ENCODE measurements around the gene MYOM1.
"Not testable (repeated sequence)": the region's sequence is repeated elsewhere in the genome, so short reads cannot be mapped to it uniquely, and the experiment has no call there.

Gene MYOM1

GRCh38 chr18:3058328-3059191, 161.2 kb downstream of the MYOM1 start:
- peak; percentile 63 for DNase-seq (ENCODE audit: low spot score)

GRCh38 chr18:3057526-3057925, 162.2 kb downstream of the MYOM1 start:
- no peak for DNase-seq (ENCODE audit: low spot score)

- no peak for DNase-seq (ENCODE audit: low spot score)
Measured at GRCh38 chr18:3056311-3056710, 163.5 kb downstream of the MYOM1 start.

- no peak for DNase-seq (ENCODE audit: low spot score)
Measured at GRCh38 chr18:3055816-3056215, 164.0 kb downstream of the MYOM1 start.

GRCh38 chr18:3055186-3055728, 164.5 kb downstream of the MYOM1 start:
- DNase-seq (ENCODE audit: low spot score): no peak

GRCh38 chr18:3054780-3055179, 165.0 kb downstream of the MYOM1 start:
- DNase-seq (ENCODE audit: low spot score): no peak

- DNase-seq (ENCODE audit: low spot score): no peak
Measured at GRCh38 chr18:3054214-3054613, 165.6 kb downstream of the MYOM1 start.

- DNase-seq (ENCODE audit: low spot score): no peak
Measured at GRCh38 chr18:3053081-3053480, 166.7 kb downstream of the MYOM1 start.

- DNase-seq (ENCODE audit: low spot score): no peak
Measured at GRCh38 chr18:3052411-3052758, 167.4 kb downstream of the MYOM1 start.

- no peak for DNase-seq (ENCODE audit: low spot score)
Measured at GRCh38 chr18:3051718-3052410, 167.9 kb downstream of the MYOM1 start.

- not testable (repeated sequence) for DNase-seq (ENCODE audit: low spot score)
Measured at GRCh38 chr18:3049897-3050454, 169.8 kb downstream of the MYOM1 start.

- DNase-seq (ENCODE audit: low spot score): no peak
Measured at GRCh38 chr18:3048820-3049349, 170.9 kb downstream of the MYOM1 start.

GRCh38 chr18:3048121-3048520, 171.6 kb downstream of the MYOM1 start:
- DNase-seq (ENCODE audit: low spot score): no peak

- DNase-seq (ENCODE audit: low spot score): no peak
Measured at GRCh38 chr18:3046216-3046808, 173.5 kb downstream of the MYOM1 start.

- no peak for DNase-seq (ENCODE audit: low spot score)
Measured at GRCh38 chr18:3044931-3045698, 174.7 kb downstream of the MYOM1 start.

- no peak for DNase-seq (ENCODE audit: low spot score)
Measured at GRCh38 chr18:3042379-3042778, 177.4 kb downstream of the MYOM1 start.

- no peak for DNase-seq (ENCODE audit: low spot score)
Measured at GRCh38 chr18:3041843-3042242, 177.9 kb downstream of the MYOM1 start.

GRCh38 chr18:3040881-3041280, 178.9 kb downstream of the MYOM1 start:
- DNase-seq (ENCODE audit: low spot score): no peak

GRCh38 chr18:3040173-3040572, 179.6 kb downstream of the MYOM1 start:
- no peak for DNase-seq (ENCODE audit: low spot score)

- peak; percentile 43 for DNase-seq (ENCODE audit: low spot score)
Measured at GRCh38 chr18:3037423-3037915, 182.3 kb downstream of the MYOM1 start.

GRCh38 chr18:3036108-3036507, 183.7 kb downstream of the MYOM1 start:
- no peak for DNase-seq (ENCODE audit: low spot score)

Measured in CD4-positive, alpha-beta T cell treated with Interleukin-15 for 4 hours (primary cell).